ENCODE data around the gene SLC25A21.

The SLC25A21 gene

GRCh38 chr14:37046815-37047214 is 125.6 kb downstream of the SLC25A21 start:
- Histone ChIP-seq H3K4me1 (ENCODE audit: control insufficient read depth, insufficient read depth, low read length) (no peaks in the 10 kb centered on the region), H3K36me3 (ENCODE audit: control insufficient read depth in 2 of 2, insufficient read depth in 2 of 2, low read length in 2 of 2) (no peaks in the 10 kb centered on the region), H3K9me3 (ENCODE audit: control insufficient read depth in 2 of 2, low read length in 2 of 2) (no peaks in the 10 kb centered on the region), H3K27me3 (ENCODE audit: control insufficient read depth in 1 of 2, insufficient read depth in 2 of 2, low read length in 2 of 2) (no peaks in the 10 kb centered on the region), H3K4me3 (ENCODE audit: low read length in 2 of 2) (no peak overlapping the region), H3K9ac (ENCODE audit: low read length in 2 of 2) (no peak overlapping the region), H3K27ac (ENCODE audit: low read length) (no peak overlapping the region)

GRCh38 chr14:37045340-37046061 is 126.9 kb downstream of the SLC25A21 start:
- Histone ChIP-seq H3K4me3 (ENCODE audit: low read length in 2 of 2) (no peak overlapping the region), H3K4me1 (ENCODE audit: control insufficient read depth, insufficient read depth, low read length) (no peaks in the 10 kb centered on the region), H3K9me3 (ENCODE audit: control insufficient read depth in 2 of 2, low read length in 2 of 2) (no peaks in the 10 kb centered on the region), H3K27ac (ENCODE audit: low read length) (no peak overlapping the region), H3K9ac (ENCODE audit: low read length in 2 of 2) (no peak overlapping the region), H3K27me3 (ENCODE audit: control insufficient read depth in 1 of 2, insufficient read depth in 2 of 2, low read length in 2 of 2) (no peaks in the 10 kb centered on the region), H3K36me3 (ENCODE audit: control insufficient read depth in 2 of 2, insufficient read depth in 2 of 2, low read length in 2 of 2) (no peaks in the 10 kb centered on the region)

DNA sequence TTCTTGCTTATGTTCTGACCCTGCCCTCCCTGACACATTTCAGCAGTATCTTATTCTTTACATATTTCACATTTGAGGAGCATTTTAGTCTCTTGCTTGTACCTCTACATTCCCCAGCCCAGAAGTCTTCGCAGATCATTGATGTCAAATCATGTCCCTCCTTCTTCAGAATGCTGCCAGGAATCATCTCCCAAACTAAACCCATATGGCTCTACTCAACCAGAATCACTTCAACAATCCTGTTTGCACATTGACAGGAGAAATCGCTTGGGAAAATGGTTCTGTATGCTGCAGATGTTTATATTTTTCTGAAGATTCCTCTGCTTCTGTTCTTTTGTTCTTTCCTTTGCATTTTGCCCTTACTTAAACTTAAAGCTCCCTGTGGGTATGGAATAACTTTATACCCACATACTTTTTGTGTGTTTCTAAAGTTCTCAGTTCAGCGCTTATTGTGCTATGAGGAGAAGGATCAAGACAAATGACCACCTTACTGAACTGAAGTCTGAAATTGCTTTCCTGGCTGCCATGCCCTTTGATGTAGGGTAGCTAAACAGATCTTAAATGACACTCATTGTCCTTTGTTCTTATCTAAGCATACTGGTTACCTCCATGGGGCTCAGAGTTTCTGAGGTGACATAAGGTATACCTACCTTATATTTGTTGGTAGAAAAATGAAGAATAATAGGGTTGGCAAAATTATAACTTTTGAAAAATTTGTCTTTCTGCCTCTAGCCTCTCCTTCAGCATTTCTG is 134.6 kb downstream of the SLC25A21 start:
- Histone ChIP-seq H3K4me1 (ENCODE audit: control insufficient read depth, insufficient read depth, low read length) (no peaks in the 10 kb centered on the region), H3K27me3 (ENCODE audit: control insufficient read depth in 1 of 2, insufficient read depth in 2 of 2, low read length in 2 of 2) (no peaks in the 10 kb centered on the region), H3K9me3 (ENCODE audit: control insufficient read depth in 2 of 2, low read length in 2 of 2) (no peaks in the 10 kb centered on the region), H3K27ac (ENCODE audit: low read length) (no peak overlapping the region), H3K9ac (ENCODE audit: low read length in 2 of 2) (no peak overlapping the region), H3K4me3 (ENCODE audit: low read length in 2 of 2) (no peak overlapping the region), H3K36me3 (ENCODE audit: control insufficient read depth in 2 of 2, insufficient read depth in 2 of 2, low read length in 2 of 2) (no peaks in the 10 kb centered on the region)

- Histone ChIP-seq H3K36me3 (ENCODE audit: control insufficient read depth in 2 of 2, insufficient read depth in 2 of 2, low read length in 2 of 2) (no peaks in the 10 kb centered on the region), H3K4me1 (ENCODE audit: control insufficient read depth, insufficient read depth, low read length) (no peaks in the 10 kb centered on the region), H3K27me3 (ENCODE audit: control insufficient read depth in 1 of 2, insufficient read depth in 2 of 2, low read length in 2 of 2) (no peaks in the 10 kb centered on the region), H3K4me3 (ENCODE audit: low read length in 2 of 2) (no peak overlapping the region), H3K27ac (ENCODE audit: low read length) (no peak overlapping the region), H3K9me3 (ENCODE audit: control insufficient read depth in 2 of 2, low read length in 2 of 2) (no peaks in the 10 kb centered on the region), H3K9ac (ENCODE audit: low read length in 2 of 2) (no peak overlapping the region)
Measured at GRCh38 chr14:37036669-37037341, 135.6 kb downstream of the SLC25A21 start.

DNA sequence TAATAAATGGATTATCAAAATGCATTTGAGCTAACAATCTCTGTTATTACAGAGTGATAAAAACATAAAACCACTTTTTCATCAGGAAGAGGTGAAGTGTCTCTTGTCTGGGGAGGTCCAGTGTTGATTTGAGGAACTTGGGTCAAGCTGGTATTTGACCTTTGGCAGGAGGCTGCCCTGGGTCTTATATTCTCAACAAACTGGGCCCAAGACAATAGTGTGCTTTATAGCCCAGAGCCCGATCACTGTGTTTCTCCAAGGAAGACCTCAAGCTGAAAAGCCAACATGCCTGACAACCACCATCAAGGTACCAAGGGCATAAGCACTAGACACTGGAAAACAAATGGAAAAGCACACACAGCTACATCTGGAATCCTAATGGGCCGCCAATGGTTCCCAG is 137.0 kb downstream of the SLC25A21 start:
- no peaks in the 10 kb centered on the region for H3K9me3 ChIP-seq (ENCODE audit: control insufficient read depth in 2 of 2, low read length in 2 of 2)
- no peak overlapping the region for H3K4me3 ChIP-seq (ENCODE audit: low read length in 2 of 2)
- no peaks in the 10 kb centered on the region for H3K27me3 ChIP-seq (ENCODE audit: control insufficient read depth in 1 of 2, insufficient read depth in 2 of 2, low read length in 2 of 2)
- no peak overlapping the region for H3K27ac ChIP-seq (ENCODE audit: low read length)
- no peaks in the 10 kb centered on the region for H3K4me1 ChIP-seq (ENCODE audit: control insufficient read depth, insufficient read depth, low read length)
- H3K36me3 ChIP-seq (ENCODE audit: control insufficient read depth in 2 of 2, insufficient read depth in 2 of 2, low read length in 2 of 2), result no peaks in the 10 kb centered on the region
- H3K9ac ChIP-seq (ENCODE audit: low read length in 2 of 2), result no peak overlapping the region

DNA sequence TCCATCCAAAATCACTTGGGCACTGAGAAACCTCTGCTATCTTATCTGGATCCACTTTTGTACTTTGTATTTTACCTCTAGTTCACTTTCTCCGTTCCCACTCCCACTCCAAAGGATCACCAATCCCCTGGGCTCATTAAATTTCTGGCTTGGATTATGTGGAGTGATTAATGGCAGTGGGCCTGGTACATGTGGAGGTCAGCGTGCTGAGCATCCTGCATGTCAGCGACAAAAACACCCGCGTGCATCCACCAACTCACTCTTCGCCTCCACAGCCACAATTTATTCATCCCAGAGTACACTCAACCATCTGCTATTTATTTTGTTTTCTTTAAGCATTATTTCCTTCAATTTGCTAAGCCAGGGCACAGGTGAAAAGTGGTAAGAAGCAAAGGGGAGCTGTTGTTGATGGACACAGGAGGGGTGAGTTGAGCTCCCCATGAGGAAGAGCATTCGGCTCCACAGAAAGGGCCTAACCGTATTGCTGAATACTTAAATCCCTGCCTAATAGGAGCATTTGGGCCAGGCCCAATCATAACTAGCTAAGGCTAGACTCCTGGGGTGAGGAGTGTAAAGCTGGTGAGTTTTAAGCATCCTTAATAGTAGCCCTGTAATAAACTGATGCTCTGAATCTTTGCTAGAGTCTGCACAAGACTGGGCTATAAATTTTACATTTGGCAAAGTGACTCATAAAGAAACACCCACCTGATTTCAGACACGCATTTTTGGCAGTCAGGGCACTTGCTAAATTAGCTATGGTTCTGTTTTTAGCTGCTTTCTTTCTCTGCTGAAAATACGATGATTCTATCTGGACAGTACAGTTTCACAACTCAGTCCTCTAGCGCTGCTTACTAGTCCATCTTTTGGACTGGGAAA is 137.8 kb downstream of the SLC25A21 start:
- no peak overlapping the region for H3K4me3 ChIP-seq (ENCODE audit: low read length in 2 of 2)
- H3K9ac ChIP-seq (ENCODE audit: low read length in 2 of 2), result no peak overlapping the region
- no peaks in the 10 kb centered on the region for H3K4me1 ChIP-seq (ENCODE audit: control insufficient read depth, insufficient read depth, low read length)
- no peaks in the 10 kb centered on the region for H3K9me3 ChIP-seq (ENCODE audit: control insufficient read depth in 2 of 2, low read length in 2 of 2)
- no peaks in the 10 kb centered on the region for H3K36me3 ChIP-seq (ENCODE audit: control insufficient read depth in 2 of 2, insufficient read depth in 2 of 2, low read length in 2 of 2)
- no peak overlapping the region for H3K27ac ChIP-seq (ENCODE audit: low read length)
- no peaks in the 10 kb centered on the region for H3K27me3 ChIP-seq (ENCODE audit: control insufficient read depth in 1 of 2, insufficient read depth in 2 of 2, low read length in 2 of 2)

GRCh38 chr14:37032863-37033262 is 139.5 kb downstream of the SLC25A21 start:
- Histone ChIP-seq H3K4me1 (ENCODE audit: control insufficient read depth, insufficient read depth, low read length) (no peaks in the 10 kb centered on the region), H3K4me3 (ENCODE audit: low read length in 2 of 2) (no peak overlapping the region), H3K9ac (ENCODE audit: low read length in 2 of 2) (no peak overlapping the region), H3K27me3 (ENCODE audit: control insufficient read depth in 1 of 2, insufficient read depth in 2 of 2, low read length in 2 of 2) (no peaks in the 10 kb centered on the region), H3K9me3 (ENCODE audit: control insufficient read depth in 2 of 2, low read length in 2 of 2) (no peaks in the 10 kb centered on the region), H3K36me3 (ENCODE audit: control insufficient read depth in 2 of 2, insufficient read depth in 2 of 2, low read length in 2 of 2) (no peaks in the 10 kb centered on the region), H3K27ac (ENCODE audit: low read length) (no peak overlapping the region)

DNA sequence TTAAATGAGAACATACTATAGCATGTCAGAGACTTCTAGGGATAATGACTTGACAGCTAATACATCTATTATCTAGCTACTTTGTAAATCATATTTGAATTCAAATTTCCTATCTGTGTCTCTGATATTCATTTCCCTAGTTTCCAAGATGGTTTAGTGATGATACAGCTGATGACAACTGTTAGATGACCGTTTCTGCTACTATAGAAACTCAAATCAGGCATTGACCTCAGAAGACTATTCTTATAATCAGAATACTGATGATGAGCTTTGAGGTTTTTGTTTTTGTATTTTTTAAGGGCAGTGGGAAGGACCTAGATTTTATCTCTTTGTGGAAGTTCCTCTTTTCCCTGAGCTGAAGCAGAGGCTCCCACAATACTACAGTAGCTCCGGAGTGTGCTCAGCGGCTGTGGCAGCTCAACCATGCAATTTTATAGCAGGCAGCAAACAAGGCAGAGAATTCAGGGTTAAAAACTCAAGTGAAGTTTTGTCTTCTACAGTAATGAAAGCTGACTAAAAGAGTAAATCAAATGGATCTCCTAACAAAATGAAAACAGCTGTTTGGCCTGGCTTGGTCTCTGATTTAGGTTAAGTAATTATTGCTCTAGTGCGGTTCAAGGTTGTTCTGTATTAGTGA is 145.1 kb downstream of the SLC25A21 start:
- Histone ChIP-seq H3K36me3 (ENCODE audit: control insufficient read depth in 2 of 2, insufficient read depth in 2 of 2, low read length in 2 of 2) (no peaks in the 10 kb centered on the region), H3K27ac (ENCODE audit: low read length) (no peak overlapping the region), H3K9me3 (ENCODE audit: control insufficient read depth in 2 of 2, low read length in 2 of 2) (no peaks in the 10 kb centered on the region), H3K27me3 (ENCODE audit: control insufficient read depth in 1 of 2, insufficient read depth in 2 of 2, low read length in 2 of 2) (no peaks in the 10 kb centered on the region), H3K4me1 (ENCODE audit: control insufficient read depth, insufficient read depth, low read length) (no peaks in the 10 kb centered on the region), H3K9ac (ENCODE audit: low read length in 2 of 2) (no peak overlapping the region), H3K4me3 (ENCODE audit: low read length in 2 of 2) (no peak overlapping the region)

GRCh38 chr14:37023875-37024565 is 148.4 kb downstream of the SLC25A21 start:
- Histone ChIP-seq H3K27me3 (ENCODE audit: control insufficient read depth in 1 of 2, insufficient read depth in 2 of 2, low read length in 2 of 2) (no peaks in the 10 kb centered on the region), H3K9ac (ENCODE audit: low read length in 2 of 2) (no peak overlapping the region), H3K4me3 (ENCODE audit: low read length in 2 of 2) (no peak overlapping the region), H3K27ac (ENCODE audit: low read length) (no peak overlapping the region), H3K4me1 (ENCODE audit: control insufficient read depth, insufficient read depth, low read length) (no peaks in the 10 kb centered on the region), H3K36me3 (ENCODE audit: control insufficient read depth in 2 of 2, insufficient read depth in 2 of 2, low read length in 2 of 2) (no peaks in the 10 kb centered on the region), H3K9me3 (ENCODE audit: control insufficient read depth in 2 of 2, low read length in 2 of 2) (no peaks in the 10 kb centered on the region)

Data from stomach smooth muscle (tissue), 2 donors.